SK-N-SH treated with all-trans-retinoic acid at 6 μM for 48 hours (cell line): Measurements from ENCODE around the gene ANKS1A.

ENCODE experiments used
- ATAC-seq: fragments of 200-7000 bp; cut with Tn5 transposase; 3 replicates; pipeline ENCODE4 v1.9.1; 2020; ENCODE audit warnings: mild to moderate bottlenecking, moderate library complexity
- ARNTL ChIP-seq: fragments of 450-650 bp; formaldehyde crosslinking; IDR thresholded peaks from 2 replicates; pipeline ENCODE4 v1.5.0; 2020; ENCODE audit warnings: low read depth, mild to moderate bottlenecking, moderate library complexity, borderline replicate concordance
- BACH2 ChIP-seq: fragments of 250-450 bp; sonication (Bioruptor Pico); IDR thresholded peaks from 2 replicates; pipeline ENCODE4 v1.9.0; 2021; ENCODE audit warnings: mild to moderate bottlenecking, borderline replicate concordance
- CREB5 ChIP-seq: fragments of 250-450 bp; sonication (Bioruptor Pico); IDR thresholded peaks from 2 replicates; pipeline ENCODE4 v1.5.1; 2020; ENCODE audit warnings: low read depth, mild to moderate bottlenecking, moderate library complexity
- CSDC2 ChIP-seq: fragments of 250-450 bp; sonication (Bioruptor Pico); IDR thresholded peaks from 2 replicates; pipeline ENCODE4 v1.5.0; 2020; ENCODE audit warnings: mild to moderate bottlenecking, moderate library complexity
- CSRNP3 ChIP-seq: fragments of 250-450 bp; sonication (Bioruptor Pico); IDR thresholded peaks from 2 replicates; pipeline ENCODE4 v1.5.1; 2021; ENCODE audit warnings: mild to moderate bottlenecking, moderate library complexity
- ESRRG ChIP-seq: fragments of 250-450 bp; sonication (Bioruptor Pico); IDR thresholded peaks from 2 replicates; pipeline ENCODE4 v1.6.1; 2021; ENCODE audit warnings: mild to moderate bottlenecking
- ISL1 ChIP-seq: fragments of 250-450 bp; sonication (Bioruptor Pico); IDR thresholded peaks from 2 replicates; pipeline ENCODE4 v2.1.2; 2022; ENCODE audit warnings: mild to moderate bottlenecking, moderate library complexity
- OSR1 ChIP-seq: fragments of 250-450 bp; sonication (Bioruptor Pico); IDR thresholded peaks from 2 replicates; pipeline ENCODE4 v1.8.0; 2022; ENCODE audit warnings: moderate library complexity, mild to moderate bottlenecking, inconsistent platforms
- PATZ1 ChIP-seq: fragments of 250-450 bp; sonication (Bioruptor Pico); IDR thresholded peaks from 2 replicates; pipeline ENCODE4 v1.8.0; 2020; ENCODE audit warnings: mild to moderate bottlenecking, moderate library complexity, borderline replicate concordance
- POU6F1 ChIP-seq: fragments of 250-450 bp; sonication (Bioruptor Pico); IDR thresholded peaks from 2 replicates; pipeline ENCODE4 v1.8.0; 2021; ENCODE audit warnings: low read depth, mild to moderate bottlenecking, moderate library complexity, borderline replicate concordance
- RARB ChIP-seq: fragments of 250-450 bp; sonication (Bioruptor Pico); IDR thresholded peaks from 2 replicates; pipeline ENCODE4 v1.8.0; 2021; ENCODE audit warnings: mild to moderate bottlenecking, moderate library complexity
- SNAI2 ChIP-seq: fragments of 250-450 bp; sonication (Bioruptor Pico); IDR thresholded peaks from 2 replicates; pipeline ENCODE4 v1.5.0; 2020; ENCODE audit warnings: mild to moderate bottlenecking, moderate library complexity
- TOX ChIP-seq: fragments of 250-450 bp; sonication (Bioruptor Pico); IDR thresholded peaks from 2 replicates; pipeline ENCODE4 v1.8.0; 2021; ENCODE audit warnings: mild to moderate bottlenecking, moderate library complexity, borderline replicate concordance
- TSHZ2 ChIP-seq: fragments of 250-450 bp; sonication (Bioruptor Pico); IDR thresholded peaks from 2 replicates; pipeline ENCODE4 v1.5.0; 2020; ENCODE audit warnings: mild to moderate bottlenecking, moderate library complexity
- ZFP3 ChIP-seq: fragments of 250-450 bp; sonication (Bioruptor Pico); IDR thresholded peaks from 2 replicates; pipeline ENCODE4 v1.5.0; 2020; ENCODE audit warnings: mild to moderate bottlenecking, moderate library complexity
- ZFP30 ChIP-seq: fragments of 450-650 bp; formaldehyde crosslinking; IDR thresholded peaks from 2 replicates; pipeline ENCODE4 v1.5.0; 2022; ENCODE audit warnings: mild to moderate bottlenecking, moderate library complexity
- ZNF565 ChIP-seq: fragments of 450-650 bp; formaldehyde crosslinking; conservative IDR thresholded peaks from 2 replicates; pipeline ENCODE4 v1.5.0; 2020; ENCODE audit warnings: low read depth, mild to moderate bottlenecking, moderate library complexity
- ZNF70 ChIP-seq: fragments of 450-650 bp; formaldehyde crosslinking; IDR thresholded peaks from 2 replicates; pipeline ENCODE4 v1.5.0; 2020; ENCODE audit warnings: mild to moderate bottlenecking, moderate library complexity
- ZNF8 ChIP-seq: fragments of 450-650 bp; formaldehyde crosslinking; IDR thresholded peaks from 2 replicates; pipeline ENCODE4 v1.5.0; 2020; ENCODE audit warnings: mild to moderate bottlenecking, moderate library complexity

ANKS1A gene

GRCh38 chr6:35040398-35040797, 151.3 kb downstream of the ANKS1A start (continued):
- TF ChIP-seq PATZ1 (CRISPR knock-in tag) = no peak
- TF ChIP-seq, all 23 proteins: peak for 0

- no peak for TF ChIP-seq RARB (CRISPR knock-in tag)
- no peak for TF ChIP-seq SNAI2 (CRISPR knock-in tag)
- TF ChIP-seq PATZ1 (CRISPR knock-in tag) = no peak
- no peak for ATAC-seq
Observed at GRCh38 chr6:35041086-35041861, 152.2 kb downstream of the ANKS1A start.

GRCh38 chr6:35042031-35042815, 153.2 kb downstream of the ANKS1A start:
- TF ChIP-seq OSR1 (CRISPR knock-in tag) = no peak
- TF ChIP-seq ISL1 (CRISPR knock-in tag) = no peak
- no peak for TF ChIP-seq RARB (CRISPR knock-in tag)
- TF ChIP-seq TOX (CRISPR knock-in tag) = no peak
- TF ChIP-seq SNAI2 (CRISPR knock-in tag) = no peak
- no peak for TF ChIP-seq PATZ1 (CRISPR knock-in tag)
- no peak for TF ChIP-seq CSDC2 (CRISPR knock-in tag)
- TF ChIP-seq CSRNP3 (CRISPR knock-in tag) = no peak
- TF ChIP-seq CREB5 (CRISPR knock-in tag) = no peak
- no peak for TF ChIP-seq ZFP30 (CRISPR knock-in tag)
- no peak for TF ChIP-seq ZNF8 (CRISPR knock-in tag)
- no peak for TF ChIP-seq ZNF70
- no peak for TF ChIP-seq BACH2 (CRISPR knock-in tag)
- no peak for TF ChIP-seq ARNTL (CRISPR knock-in tag)
- no peak for TF ChIP-seq ESRRG (CRISPR knock-in tag)
- TF ChIP-seq TSHZ2 = no peak
- no peak for TF ChIP-seq ZFP3 (CRISPR knock-in tag)
- no peak for TF ChIP-seq POU6F1 (CRISPR knock-in tag)
- no peak for TF ChIP-seq ZNF565
- no peak for ATAC-seq
